ENCODE results near the gene MAMSTR.
"Not testable (repeated sequence)": the region's sequence is repeated elsewhere in the genome, so short reads cannot be mapped to it uniquely, and the experiment has no call there.

MAMSTR gene

GRCh38 chr19:48719263-48720171 is at the start of gene MAMSTR:
MAMSTR (minus strand) TSS chr19:48719725; CDS start chr19:48719031, 694 bp downstream.
- TF ChIP-seq, protein P1, sequence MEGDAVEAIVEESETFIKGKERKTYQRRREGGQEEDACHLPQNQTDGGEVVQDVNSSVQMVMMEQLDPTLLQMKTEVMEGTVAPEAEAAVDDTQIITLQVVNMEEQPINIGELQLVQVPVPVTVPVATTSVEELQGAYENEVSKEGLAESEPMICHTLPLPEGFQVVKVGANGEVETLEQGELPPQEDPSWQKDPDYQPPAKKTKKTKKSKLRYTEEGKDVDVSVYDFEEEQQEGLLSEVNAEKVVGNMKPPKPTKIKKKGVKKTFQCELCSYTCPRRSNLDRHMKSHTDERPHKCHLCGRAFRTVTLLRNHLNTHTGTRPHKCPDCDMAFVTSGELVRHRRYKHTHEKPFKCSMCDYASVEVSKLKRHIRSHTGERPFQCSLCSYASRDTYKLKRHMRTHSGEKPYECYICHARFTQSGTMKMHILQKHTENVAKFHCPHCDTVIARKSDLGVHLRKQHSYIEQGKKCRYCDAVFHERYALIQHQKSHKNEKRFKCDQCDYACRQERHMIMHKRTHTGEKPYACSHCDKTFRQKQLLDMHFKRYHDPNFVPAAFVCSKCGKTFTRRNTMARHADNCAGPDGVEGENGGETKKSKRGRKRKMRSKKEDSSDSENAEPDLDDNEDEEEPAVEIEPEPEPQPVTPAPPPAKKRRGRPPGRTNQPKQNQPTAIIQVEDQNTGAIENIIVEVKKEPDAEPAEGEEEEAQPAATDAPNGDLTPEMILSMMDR (IDR thresholded peaks at IDR 0.05; ENCODE audit: low read depth, low read length, missing control alignments), result no peak
- DNase-seq (ENCODE audit: low read depth), result no peak
- in situ Hi-C loops (cut with HindIII; ENCODE audit: low sequenced_read_pairs), result no loop called here
- H3K4me3 ChIP-seq (ENCODE audit: low read depth, low read length), result peak within 1 kb of the TSS; percentile 60

GRCh38 chr19:48768994-48769713 is 49.6 kb upstream of the MAMSTR start:
- in situ Hi-C loops (cut with HindIII; ENCODE audit: low sequenced_read_pairs), result no loop called here
- no peak overlapping the region for H3K4me3 ChIP-seq (ENCODE audit: low read depth, low read length)
- TF ChIP-seq, protein P1 (IDR thresholded peaks at IDR 0.05; ENCODE audit: low read depth, low read length, missing control alignments), result no peak
- no peak for DNase-seq (ENCODE audit: low read depth)

GRCh38 chr19:48768171-48768753 is 48.7 kb upstream of the MAMSTR start:
- DNase-seq (ENCODE audit: low read depth); H3K4me3 ChIP-seq (ENCODE audit: low read depth, low read length); in situ Hi-C loops (cut with HindIII; ENCODE audit: low sequenced_read_pairs): not testable (repeated sequence)

- in situ Hi-C loops (cut with HindIII; ENCODE audit: low sequenced_read_pairs); DNase-seq (ENCODE audit: low read depth); H3K4me3 ChIP-seq (ENCODE audit: low read depth, low read length): not testable (repeated sequence)
These were observed 46.3 kb upstream of the MAMSTR start for GRCh38 chr19:48765816-48766215.

- no peak for DNase-seq (ENCODE audit: low read depth)
These were observed 41.1 kb upstream of the MAMSTR start for GRCh38 chr19:48760504-48761205.

GRCh38 chr19:48757741-48758144 is 38.2 kb upstream of the MAMSTR start:
- in situ Hi-C loops (cut with HindIII; ENCODE audit: low sequenced_read_pairs), result no loop called here
- TF ChIP-seq, protein P1 (IDR thresholded peaks at IDR 0.05; ENCODE audit: low read depth, low read length, missing control alignments), result no peak

More at GRCh38 chr19:48760504-48761205, 41.1 kb upstream of the MAMSTR start:
- in situ Hi-C loops (cut with HindIII; ENCODE audit: low sequenced_read_pairs), result no loop called here
- no peak overlapping the region for H3K4me3 ChIP-seq (ENCODE audit: low read depth, low read length)
- TF ChIP-seq, protein P1 (IDR thresholded peaks at IDR 0.05; ENCODE audit: low read depth, low read length, missing control alignments), result no peak

GRCh38 chr19:48757089-48757675 is 37.7 kb upstream of the MAMSTR start:
- no peak for DNase-seq (ENCODE audit: low read depth)
- in situ Hi-C loops (cut with HindIII; ENCODE audit: low sequenced_read_pairs), result no loop called here
- TF ChIP-seq, protein P1 (IDR thresholded peaks at IDR 0.05; ENCODE audit: low read depth, low read length, missing control alignments), result no peak
- H3K4me3 ChIP-seq (ENCODE audit: low read depth, low read length), result no peak overlapping the region

More at GRCh38 chr19:48757741-48758144, 38.2 kb upstream of the MAMSTR start:
- H3K4me3 ChIP-seq (ENCODE audit: low read depth, low read length), result no peak overlapping the region
- no peak for DNase-seq (ENCODE audit: low read depth)

Data from astrocyte of the cerebellum (primary cell).